Uterus (tissue), 2 donors: ENCODE data around the gene PHACTR2.

Experiments
- POLR2A ChIP-seq, 2 donors: fragments of 450-650 bp; IDR thresholded peaks; one replicate each; pipeline ENCODE4 v1.6.1; 2016; ENCODE audit warnings: antibody characterized with exemption in 2 of 2, mild to moderate bottlenecking in 1 of 2, moderate library complexity in 1 of 2
- TF ChIP-seq, protein P1 (sequence below), 4 experiments: fragments of 200-600 bp in 2 of 4; fragments of 450-650 bp in 2 of 4; sonication (generic) in 2 of 4; IDR thresholded peaks; one replicate each; pipeline ENCODE4 v1.5.1; 2016 to 2019; ENCODE audit warnings: antibody characterized with exemption in 4 of 4, mild to moderate bottlenecking in 2 of 4, moderate library complexity in 1 of 4

DNA sequence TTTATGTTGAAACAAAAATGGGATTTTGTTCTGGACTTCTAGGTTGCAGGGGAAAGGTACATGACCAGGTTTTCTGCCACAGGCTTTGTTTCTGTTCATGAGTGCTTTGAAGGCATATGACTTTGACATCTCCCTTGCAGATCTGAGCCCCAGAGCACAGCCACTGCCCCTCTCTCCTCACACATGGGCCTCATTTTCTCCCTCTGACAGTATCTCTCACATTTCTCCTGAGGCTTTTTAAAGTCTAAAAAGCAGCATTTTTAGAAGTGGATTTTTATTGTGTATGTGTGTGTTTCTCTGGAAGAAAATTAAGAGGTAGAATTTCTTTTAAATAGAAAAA lies 115.5 kb downstream of the PHACTR2 start:
- TF ChIP-seq, protein P1, sequence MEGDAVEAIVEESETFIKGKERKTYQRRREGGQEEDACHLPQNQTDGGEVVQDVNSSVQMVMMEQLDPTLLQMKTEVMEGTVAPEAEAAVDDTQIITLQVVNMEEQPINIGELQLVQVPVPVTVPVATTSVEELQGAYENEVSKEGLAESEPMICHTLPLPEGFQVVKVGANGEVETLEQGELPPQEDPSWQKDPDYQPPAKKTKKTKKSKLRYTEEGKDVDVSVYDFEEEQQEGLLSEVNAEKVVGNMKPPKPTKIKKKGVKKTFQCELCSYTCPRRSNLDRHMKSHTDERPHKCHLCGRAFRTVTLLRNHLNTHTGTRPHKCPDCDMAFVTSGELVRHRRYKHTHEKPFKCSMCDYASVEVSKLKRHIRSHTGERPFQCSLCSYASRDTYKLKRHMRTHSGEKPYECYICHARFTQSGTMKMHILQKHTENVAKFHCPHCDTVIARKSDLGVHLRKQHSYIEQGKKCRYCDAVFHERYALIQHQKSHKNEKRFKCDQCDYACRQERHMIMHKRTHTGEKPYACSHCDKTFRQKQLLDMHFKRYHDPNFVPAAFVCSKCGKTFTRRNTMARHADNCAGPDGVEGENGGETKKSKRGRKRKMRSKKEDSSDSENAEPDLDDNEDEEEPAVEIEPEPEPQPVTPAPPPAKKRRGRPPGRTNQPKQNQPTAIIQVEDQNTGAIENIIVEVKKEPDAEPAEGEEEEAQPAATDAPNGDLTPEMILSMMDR (IDR thresholded peaks at IDR 0.05): no peak
- no peak for TF ChIP-seq POLR2A (IDR thresholded peaks at IDR 0.05)
